ENCODE measurements around the gene MYO18B.

MYO18B gene

GRCh38 chr22:26017932-26018331 lies 275.9 kb downstream of the MYO18B start:
- DNase-seq = no peak

DNA sequence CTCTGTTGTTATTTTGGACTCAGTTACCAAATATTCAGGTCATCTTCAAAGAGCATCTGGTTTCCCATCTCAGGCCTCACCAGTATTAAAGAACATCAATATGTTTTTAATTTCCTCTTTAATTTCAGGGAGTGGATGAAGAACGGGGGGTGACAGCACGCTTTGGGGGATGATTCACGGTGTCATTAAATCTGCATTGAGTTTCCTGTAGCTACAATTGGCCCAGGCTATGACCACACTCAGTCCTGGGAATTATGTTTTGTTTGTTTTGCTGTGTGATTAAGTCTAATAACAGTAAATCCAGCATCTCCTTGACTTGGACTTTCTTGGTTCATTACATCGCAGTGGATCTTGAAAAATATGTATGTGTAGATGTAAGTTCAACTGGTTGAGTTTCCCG lies 277.6 kb downstream of the MYO18B start:
- no peak for DNase-seq

DNA sequence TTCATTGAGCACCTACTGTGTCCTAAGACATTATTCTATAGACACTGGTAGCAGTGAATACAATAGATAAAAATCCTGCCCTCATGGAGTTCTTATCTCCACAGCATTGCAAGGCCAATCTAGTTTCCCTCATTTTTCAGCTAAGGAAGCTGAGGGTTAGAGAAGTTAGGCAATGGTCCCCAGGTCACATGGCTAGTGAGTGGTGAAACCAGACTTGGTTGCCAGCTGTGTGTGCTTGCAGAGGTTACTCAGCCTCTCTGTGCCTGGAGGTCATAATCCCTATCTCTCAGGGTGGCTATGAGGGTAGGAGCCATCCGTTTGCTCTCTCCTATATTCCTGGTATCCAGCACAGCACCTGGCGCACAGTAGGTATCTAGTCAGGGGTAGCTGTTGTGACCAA lies 279.5 kb downstream of the MYO18B start:
- no peak for DNase-seq

DNA sequence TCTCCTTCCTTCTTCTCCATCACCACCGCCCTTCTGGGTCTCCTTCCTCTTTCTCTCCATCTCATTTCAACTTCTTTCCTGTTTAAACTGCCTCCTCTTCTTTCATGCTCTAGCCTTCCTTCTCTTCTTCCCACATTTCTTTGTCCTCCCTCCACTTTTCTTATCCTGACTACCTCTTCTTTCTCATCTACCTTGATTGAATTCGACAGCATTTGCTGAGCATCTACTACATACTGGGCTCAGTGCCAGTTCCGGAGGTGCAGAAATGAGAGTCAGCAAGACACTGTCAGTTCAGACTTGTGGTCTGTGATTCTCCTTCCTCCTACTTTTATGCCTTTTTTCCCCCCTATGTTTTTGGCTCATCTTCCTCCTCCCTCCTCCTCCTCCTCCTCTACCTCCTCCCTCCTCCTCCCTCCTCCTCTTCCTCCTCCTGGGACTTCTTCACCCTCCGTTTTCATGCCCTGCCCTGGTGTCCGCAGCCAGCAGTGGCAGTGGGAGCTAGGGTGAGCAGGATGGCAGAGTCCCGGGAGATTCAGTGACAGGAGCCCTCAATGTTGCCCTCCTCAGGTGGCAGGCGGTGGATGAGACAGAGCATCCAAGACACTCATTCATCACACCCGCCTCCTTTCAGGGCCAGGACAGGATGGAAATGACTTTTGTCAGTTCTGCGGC lies 281.3 kb downstream of the MYO18B start:
- DNase-seq = no peak

DNA sequence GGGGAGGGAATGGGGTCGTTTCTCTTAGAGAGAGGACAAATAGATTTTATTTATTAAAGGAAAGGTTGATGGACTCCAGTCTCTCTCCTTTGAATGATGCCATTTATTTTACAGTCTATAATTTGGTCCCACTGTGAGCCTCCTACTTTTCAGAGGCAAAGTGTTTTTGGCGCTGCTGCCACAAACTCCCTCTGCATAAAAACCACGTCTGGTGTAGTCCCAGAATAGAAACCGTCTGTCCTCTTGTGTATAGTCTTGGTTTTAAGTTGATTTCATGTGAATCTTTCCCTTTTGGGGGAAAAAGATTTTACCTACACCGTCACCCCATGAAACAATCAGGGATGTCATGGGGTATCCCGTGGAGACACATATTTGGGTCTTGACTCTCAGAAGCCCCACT lies 283.6 kb downstream of the MYO18B start:
- no peak for DNase-seq

- no peak for DNase-seq
Measured at GRCh38 chr22:26027341-26027740, 285.4 kb downstream of the MYO18B start.

DNA sequence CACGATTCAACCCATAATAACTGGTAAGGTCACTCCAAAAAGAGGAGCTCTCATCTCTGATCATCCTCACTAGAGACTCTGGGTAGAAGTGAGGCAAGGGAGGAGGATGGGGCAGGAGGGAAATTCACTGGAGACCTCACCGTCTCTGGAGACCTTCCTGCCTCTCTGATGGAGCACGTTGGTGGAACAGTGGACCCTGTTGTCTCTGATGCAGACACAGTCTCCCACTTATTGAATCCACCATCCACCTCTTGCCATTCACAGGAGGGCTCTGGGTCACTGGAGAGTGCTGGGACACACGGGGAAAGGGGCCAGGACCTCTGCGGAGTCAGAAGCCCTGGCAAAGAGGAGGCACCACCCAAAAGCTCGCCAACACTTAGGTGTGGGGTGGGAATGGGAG lies 289.7 kb downstream of the MYO18B start:
- DNase-seq = no peak

DNA sequence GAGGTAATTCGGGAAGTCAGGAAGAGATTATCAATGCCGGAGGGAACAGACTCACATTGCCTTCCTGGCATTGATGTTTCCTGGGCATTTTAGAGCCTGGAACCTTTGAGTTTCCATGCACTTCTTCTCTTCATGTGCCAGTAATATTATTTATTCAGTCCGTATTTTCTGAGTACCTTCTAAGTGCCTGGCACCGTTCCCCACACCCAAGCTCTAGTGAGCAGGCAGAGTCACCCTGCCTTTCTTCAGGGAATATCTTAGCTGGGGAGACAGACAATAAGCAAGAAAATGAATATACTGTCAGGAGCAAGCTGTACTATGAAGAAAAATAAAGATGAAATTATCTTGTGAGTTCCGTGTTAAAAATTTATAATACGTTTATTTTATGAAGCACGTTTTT lies 291.1 kb downstream of the MYO18B start:
- DNase-seq = no peak

DNA sequence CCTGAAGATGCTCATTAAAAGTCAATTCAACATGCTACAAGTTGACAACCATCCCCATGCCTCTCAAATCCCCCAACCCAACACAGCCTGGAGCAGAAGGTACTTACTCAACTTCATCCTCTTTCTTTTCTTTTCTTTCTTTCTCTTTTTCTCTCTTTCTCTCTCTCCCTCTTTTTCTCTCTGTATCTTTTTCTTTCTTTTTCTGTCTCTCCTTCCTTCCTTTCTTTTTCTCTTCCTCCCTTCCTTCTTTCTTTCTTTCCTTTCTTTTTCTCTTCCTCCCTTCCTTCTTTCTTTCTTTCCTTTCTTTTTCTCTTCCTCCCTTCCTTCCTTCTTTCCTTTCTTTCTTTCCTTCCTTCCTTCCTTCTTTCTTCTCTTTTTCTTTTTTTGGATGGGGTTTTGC lies 291.6 kb downstream of the MYO18B start:
- DNase-seq = no peak

DNA sequence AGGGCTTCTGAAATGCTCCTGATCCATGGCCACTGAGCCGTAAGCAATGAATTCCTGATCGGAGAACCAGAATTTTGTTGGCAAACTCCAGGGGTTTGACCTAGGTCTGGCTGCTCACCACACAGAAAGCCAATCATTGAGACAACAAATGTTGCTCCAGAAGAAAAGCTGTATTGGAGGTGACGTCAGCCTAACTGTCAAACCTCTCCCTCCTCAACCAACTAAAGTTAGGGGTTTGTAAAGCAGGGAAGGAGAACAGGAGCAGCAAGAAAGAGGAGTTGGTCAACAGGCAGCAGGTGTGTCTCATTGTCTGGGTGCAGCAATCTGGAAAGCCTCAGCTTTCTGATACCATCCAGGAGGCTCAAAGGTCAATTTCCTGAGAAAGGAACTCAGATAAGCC lies 293.5 kb downstream of the MYO18B start:
- no peak for DNase-seq

DNA sequence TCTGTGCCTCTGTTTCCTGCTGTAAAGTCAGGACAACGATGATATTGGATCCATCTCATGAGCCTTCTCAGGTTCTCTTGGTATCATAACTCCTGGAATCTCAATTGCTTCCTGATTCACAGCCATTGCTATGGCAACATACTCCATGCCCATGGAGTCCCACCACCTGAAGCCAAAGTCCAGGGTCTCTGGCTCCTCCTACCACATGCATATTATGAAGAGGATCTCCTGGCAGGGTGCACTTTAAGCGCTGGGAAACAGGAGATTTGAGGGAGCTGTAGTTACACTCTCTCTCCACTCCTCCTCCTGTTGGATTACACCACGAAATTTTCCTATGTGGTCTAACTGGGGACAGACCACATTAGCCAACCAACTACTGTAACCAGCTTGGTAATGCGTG lies 296.4 kb downstream of the MYO18B start:
- DNase-seq = no peak

DNA sequence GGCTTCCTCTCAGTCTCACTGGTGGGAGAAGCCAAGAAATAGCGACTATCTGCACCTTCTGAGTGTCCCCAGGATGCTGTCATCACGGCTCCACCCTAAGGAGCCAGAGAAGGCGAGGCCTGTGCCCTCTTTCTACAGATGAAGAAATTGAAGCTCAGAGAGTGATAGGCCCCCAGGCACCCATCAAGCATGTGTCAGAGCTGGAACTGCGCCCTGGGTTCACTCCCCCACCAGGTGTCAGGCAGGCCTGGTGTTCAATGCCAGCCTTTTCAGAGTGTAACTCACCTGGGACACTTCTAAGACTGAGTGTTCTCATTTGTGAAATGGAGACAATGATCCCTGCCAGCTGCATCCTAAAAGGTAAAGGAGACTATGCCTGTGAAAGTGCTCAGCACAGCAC lies 299.9 kb downstream of the MYO18B start:
- no peak for DNase-seq

- no peak for DNase-seq
Measured at GRCh38 chr22:26043031-26043430, 301.0 kb downstream of the MYO18B start.

DNA sequence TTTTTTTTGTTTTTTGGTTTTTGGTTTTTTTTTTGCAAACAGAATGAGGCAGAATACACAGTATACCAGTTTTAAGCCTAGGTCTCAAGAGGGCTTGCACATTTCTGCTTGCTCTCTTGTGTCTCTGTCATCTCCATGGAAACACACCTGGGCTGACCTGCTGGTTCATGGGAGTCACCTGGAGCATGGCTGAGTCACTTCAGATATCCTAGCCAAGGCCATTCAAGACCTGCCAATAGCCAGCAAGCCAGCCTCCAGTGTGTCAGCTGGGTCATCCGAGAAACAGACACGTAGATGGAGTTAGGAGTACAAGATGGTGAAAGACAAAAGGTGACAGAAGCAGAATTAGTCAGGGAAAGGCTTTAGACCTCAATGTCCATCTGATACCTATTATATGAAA lies 303.1 kb downstream of the MYO18B start:
- DNase-seq = no peak

DNA sequence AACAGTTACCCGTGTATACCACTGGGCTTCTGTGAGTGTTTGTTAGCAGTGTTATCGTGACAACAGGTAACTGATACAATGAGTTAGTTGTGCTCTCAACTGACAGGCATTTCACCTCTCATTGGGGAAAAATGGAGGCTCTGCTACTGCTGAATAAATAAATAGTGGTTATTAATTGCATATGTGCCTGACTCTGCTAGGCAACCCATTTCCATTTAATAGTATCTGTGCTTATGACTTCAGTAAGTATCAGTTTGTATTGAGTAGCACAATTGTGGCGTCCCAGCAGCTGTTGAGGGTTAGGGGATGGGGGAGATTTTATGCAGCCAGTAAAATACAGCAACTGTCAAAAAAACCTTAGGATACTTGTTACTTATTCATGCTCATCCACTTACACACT lies 303.9 kb downstream of the MYO18B start:
- no peak for DNase-seq

DNA sequence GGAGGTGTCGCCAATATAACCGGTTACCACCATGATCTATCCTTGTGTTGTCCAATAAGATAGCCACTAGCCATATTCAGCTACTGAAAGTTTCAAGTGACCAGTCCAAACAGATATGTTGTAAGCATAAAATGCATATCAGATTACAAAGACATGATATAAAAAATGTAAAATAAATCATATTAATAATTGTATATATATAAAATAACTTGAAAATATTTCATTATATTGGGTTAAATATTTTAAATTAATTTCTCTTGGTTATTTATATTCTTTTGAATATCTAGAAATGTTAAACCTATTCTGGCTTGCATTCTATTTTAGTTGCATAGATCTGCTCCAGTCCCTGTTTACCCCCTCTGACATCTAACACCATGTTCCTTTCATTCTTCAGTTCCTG lies 305.5 kb downstream of the MYO18B start:
- no peak for DNase-seq

DNA sequence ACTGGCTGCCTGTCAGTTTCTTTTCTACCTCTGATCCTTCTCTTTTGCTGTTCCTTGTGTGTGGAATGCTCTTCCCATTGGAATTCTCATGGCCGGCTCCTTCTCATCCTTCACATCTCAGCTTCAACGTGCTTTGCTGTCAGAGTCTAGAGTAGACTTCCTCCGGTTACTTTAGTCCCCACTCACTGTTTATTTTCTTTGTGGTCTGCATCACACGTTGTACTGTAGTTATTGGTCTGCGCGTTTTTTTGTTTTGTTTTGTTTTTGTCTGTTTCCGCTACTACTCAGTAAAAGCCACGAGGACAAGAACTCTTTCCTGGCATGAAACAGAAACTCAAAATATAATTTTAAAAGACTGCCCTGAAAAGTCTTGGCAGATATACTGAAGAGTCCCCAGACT lies 305.9 kb downstream of the MYO18B start:
- no peak for DNase-seq

DNA sequence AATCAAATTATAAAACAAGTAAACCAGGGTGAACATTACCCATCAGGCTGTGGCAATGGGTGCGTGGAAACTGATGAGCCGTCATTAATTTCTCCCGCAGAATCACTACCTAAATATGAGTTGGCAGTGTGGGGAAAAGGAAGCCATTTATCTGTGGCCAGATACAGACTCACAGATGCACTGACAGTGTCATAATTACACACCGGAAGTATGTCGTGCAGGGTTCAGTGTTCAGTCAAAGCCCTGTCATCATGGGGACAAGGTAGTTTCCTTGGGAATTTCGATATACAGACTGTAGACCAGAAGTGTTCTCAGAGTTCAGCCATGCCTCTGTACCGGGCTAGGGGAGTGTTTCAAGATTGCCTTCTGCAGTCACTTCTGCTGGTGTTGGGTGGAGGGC lies 308.1 kb downstream of the MYO18B start:
- no peak for DNase-seq

- no peak for DNase-seq
Measured at GRCh38 chr22:26053737-26054316, 311.8 kb downstream of the MYO18B start.

GRCh38 chr22:26054841-26055605 lies 313.0 kb downstream of the MYO18B start:
- no peak for DNase-seq

- DNase-seq = no peak
Measured at GRCh38 chr22:26055693-26056092, 313.7 kb downstream of the MYO18B start.

DNA sequence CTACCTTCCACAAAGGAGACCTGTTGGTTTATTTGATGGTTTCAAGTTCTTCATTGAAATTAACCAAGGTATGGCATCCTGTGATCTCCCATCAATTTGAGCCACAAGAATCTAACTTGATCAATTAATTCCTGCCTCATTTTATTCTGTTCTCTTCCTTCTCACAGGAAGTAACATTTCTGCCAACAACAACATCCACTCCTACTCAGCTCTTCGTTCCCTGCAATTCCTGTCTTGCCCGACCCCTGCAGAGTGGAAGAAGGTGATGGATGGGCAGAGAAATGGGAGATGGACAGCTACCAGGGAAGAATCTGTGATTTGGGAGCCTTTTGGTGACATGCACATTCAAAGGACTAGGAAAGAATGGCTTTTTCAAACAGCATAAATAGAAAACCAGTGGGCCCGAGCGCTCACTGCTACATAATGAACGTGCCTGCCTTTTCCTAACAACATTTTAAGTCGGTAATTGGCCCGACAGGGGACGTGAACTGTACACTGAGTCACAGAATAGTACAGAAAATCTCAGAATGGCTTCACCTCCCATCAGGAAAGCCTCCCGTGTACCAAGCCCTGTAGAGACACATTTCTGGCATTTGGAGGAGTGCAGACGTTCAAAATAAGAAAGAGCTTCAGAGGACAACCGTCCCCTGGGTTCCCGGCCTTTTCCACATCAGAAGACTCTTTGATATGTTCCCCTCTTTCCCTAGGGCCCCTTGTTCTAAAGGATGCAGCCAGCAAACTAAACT lies 314.6 kb downstream of the MYO18B start:
- no peak for DNase-seq

DNA sequence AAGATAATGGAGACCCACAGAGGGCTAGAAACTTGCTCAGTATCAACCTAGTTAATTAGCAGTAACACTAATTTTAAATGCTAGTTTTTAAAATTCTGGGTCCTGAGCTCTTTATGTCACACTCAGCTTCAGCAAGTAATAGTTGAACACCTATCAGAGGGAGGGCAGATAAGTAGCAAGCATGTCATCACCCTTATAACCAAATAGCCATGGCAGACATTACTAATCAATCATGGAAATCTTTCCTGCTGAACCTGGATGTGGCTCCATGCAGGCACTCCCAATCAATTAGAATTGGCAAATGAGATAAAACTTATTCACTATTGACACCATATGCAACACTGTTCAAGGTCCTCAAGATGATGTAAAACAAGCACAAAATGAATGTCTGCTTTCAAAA lies 315.7 kb downstream of the MYO18B start:
- no peak for DNase-seq

- no peak for DNase-seq
Measured at GRCh38 chr22:26064048-26064447, 322.1 kb downstream of the MYO18B start.

Measured in fibroblast of upper back skin (primary cell).